H9 (cell line): ENCODE data around the gene NYAP1. TPM values are rescaled to one million over a fixed set of nuclear protein-coding genes. Genes with fewer than 3 reads are reported as not detected.

ENCODE experiments used
- DNase-seq: peaks from one replicate; pipeline ENCODE4 v3.0.0-alpha.2; 2017
- H2AFZ ChIP-seq: one replicate; pipeline ENCODE4 v1.6.1; 2013; ENCODE audit warnings: mild to moderate bottlenecking, low read length, control low read depth, moderate library complexity
- H2AK5ac ChIP-seq: 2 replicates; pipeline ENCODE4 v1.6.1; 2013; ENCODE audit warnings: low read length, control low read depth, mixed read lengths; ENCODE audit not compliant: insufficient read length
- H2BK120ac ChIP-seq: one replicate; pipeline ENCODE4 v1.6.1; 2013; ENCODE audit warnings: low read depth, mild to moderate bottlenecking, low read length, control low read depth, inconsistent platforms; ENCODE audit not compliant: poor library complexity, severe bottlenecking
- H2BK12ac ChIP-seq: 2 replicates; pipeline ENCODE4 v1.6.1; 2013; ENCODE audit warnings: low read length, control low read depth, mixed read lengths, low read depth; ENCODE audit not compliant: insufficient read length
- H2BK15ac ChIP-seq: 2 replicates; pipeline ENCODE4 v1.6.1; 2013; ENCODE audit warnings: low read depth, low read length, control low read depth
- H2BK20ac ChIP-seq: one replicate; pipeline ENCODE4 v1.6.1; 2013; ENCODE audit warnings: low read depth, mild to moderate bottlenecking, low read length, control low read depth, inconsistent platforms; ENCODE audit not compliant: poor library complexity, severe bottlenecking
- H2BK5ac ChIP-seq: 2 replicates; pipeline ENCODE4 v1.6.1; 2013; ENCODE audit warnings: low read length, control low read depth, mixed read lengths; ENCODE audit not compliant: insufficient read length
- H3K14ac ChIP-seq: 2 replicates; pipeline ENCODE4 v1.6.1; 2013; ENCODE audit warnings: low read length, control low read depth; ENCODE audit not compliant: insufficient read depth
- H3K18ac ChIP-seq: 2 replicates; pipeline ENCODE4 v1.6.1; 2013; ENCODE audit warnings: low read depth, mild to moderate bottlenecking, mixed read lengths, low read length, control low read depth; ENCODE audit not compliant: insufficient read length
- H3K23ac ChIP-seq: 2 replicates; pipeline ENCODE4 v1.6.1; 2013; ENCODE audit warnings: low read length, control low read depth, mixed read lengths, low read depth; ENCODE audit not compliant: insufficient read length
- H3K23me2 ChIP-seq: 2 replicates; pipeline ENCODE4 v1.6.1; 2013; ENCODE audit warnings: low read depth, mild to moderate bottlenecking, mixed read lengths, low read length, control low read depth; ENCODE audit not compliant: insufficient read length, poor library complexity, severe bottlenecking
- H3K27ac ChIP-seq: 2 replicates; pipeline ENCODE4 v1.5.1; 2013; ENCODE audit warnings: low read length, control low read depth, mixed read lengths, low read depth; ENCODE audit not compliant: insufficient read length
- H3K27me3 ChIP-seq: 2 replicates; pipeline ENCODE4 v1.6.1; 2013; ENCODE audit warnings: low read length, control low read depth, inconsistent platforms; ENCODE audit not compliant: insufficient read depth
- H3K4ac ChIP-seq: 2 replicates; pipeline ENCODE4 v1.6.1; 2013; ENCODE audit warnings: low read depth, mild to moderate bottlenecking, control low read depth, inconsistent platforms, low read length, moderate library complexity
- H3K4me1 ChIP-seq: 2 replicates; pipeline ENCODE4 v1.6.1; 2013; ENCODE audit warnings: low read length, control low read depth, inconsistent platforms; ENCODE audit not compliant: insufficient read depth
- H3K4me2 ChIP-seq: 2 replicates; pipeline ENCODE4 v1.6.1; 2013; ENCODE audit warnings: low read length, control low read depth, mixed read lengths; ENCODE audit not compliant: insufficient read length, insufficient read depth
- H3K56ac ChIP-seq: 2 replicates; pipeline ENCODE4 v1.6.1; 2013; ENCODE audit warnings: low read depth, mild to moderate bottlenecking, mixed read lengths, low read length, control low read depth; ENCODE audit not compliant: insufficient read length
- H3K79me1 ChIP-seq: 2 replicates; pipeline ENCODE4 v1.6.1; 2013; ENCODE audit warnings: low read depth, mild to moderate bottlenecking, moderate library complexity, low read length, control low read depth, inconsistent platforms; ENCODE audit not compliant: insufficient read depth, poor library complexity, severe bottlenecking
- H3K79me2 ChIP-seq: 2 replicates; pipeline ENCODE4 v1.6.1; 2013; ENCODE audit warnings: low read length, control low read depth, inconsistent platforms; ENCODE audit not compliant: insufficient read depth
- H3K9ac ChIP-seq: 2 replicates; pipeline ENCODE4 v1.6.1; 2013; ENCODE audit warnings: low read length, control low read depth, mixed read lengths; ENCODE audit not compliant: insufficient read length; ENCODE audit errors: extremely low read depth
- H3K9me3 ChIP-seq: one replicate; pipeline ENCODE4 v1.6.1; 2013; ENCODE audit warnings: low read depth, low read length, inconsistent platforms; ENCODE audit not compliant: control insufficient read depth
- H3T11ph ChIP-seq: one replicate; pipeline ENCODE4 v1.6.1; 2013; ENCODE audit warnings: mild to moderate bottlenecking, low read length, control low read depth, inconsistent platforms
- H4K20me1 ChIP-seq: one replicate; pipeline ENCODE4 v1.6.1; 2013; ENCODE audit not compliant: control insufficient read depth, insufficient read length, insufficient read depth
- H4K5ac ChIP-seq: 2 replicates; pipeline ENCODE4 v1.6.1; 2013; ENCODE audit warnings: low read depth, mild to moderate bottlenecking, mixed read lengths, low read length, control low read depth; ENCODE audit not compliant: insufficient read length
- H4K8ac ChIP-seq: replicated peaks from 2 replicates; pipeline ENCODE4 v1.6.1; 2013; ENCODE audit warnings: low read length, control low read depth, mixed read lengths, low read depth; ENCODE audit not compliant: insufficient read length
- H4K91ac ChIP-seq: 2 replicates; pipeline ENCODE4 v1.6.1; 2013; ENCODE audit warnings: low read depth, mild to moderate bottlenecking, moderate library complexity, mixed read lengths, low read length, control low read depth; ENCODE audit not compliant: insufficient read length
- H3K27ac Mint-ChIP-seq, 3 experiments: 2 replicates in 2 of 3; 3 replicates in 1 of 3; pipeline ENCODE4 v1.8.0; 2020 to 2021; ENCODE audit warnings: mixed read lengths in 3 of 3, mild to moderate bottlenecking in 1 of 3, moderate library complexity in 1 of 3
- H3K27me3 Mint-ChIP-seq: 2 replicates; pipeline ENCODE4 v1.8.0; 2021; ENCODE audit warnings: low read depth, mild to moderate bottlenecking, moderate library complexity, mixed read lengths
- H3K36me3 Mint-ChIP-seq, 3 experiments: 2 replicates in 2 of 3; 3 replicates in 1 of 3; pipeline ENCODE4 v1.8.0; 2020 to 2021; ENCODE audit warnings: low read depth in 3 of 3, mixed read lengths in 3 of 3; ENCODE audit not compliant: insufficient read depth in 1 of 3
- H3K4me1 Mint-ChIP-seq, 2 experiments: 2 replicates each; pipeline ENCODE4 v1.8.0; 2020; ENCODE audit warnings: mixed read lengths in 2 of 2
- H3K4me3 Mint-ChIP-seq, 2 experiments: 2 replicates in 1 of 2; 3 replicates in 1 of 2; pipeline ENCODE4 v1.8.0; 2020 to 2021; ENCODE audit warnings: mild to moderate bottlenecking in 2 of 2, mixed read lengths in 2 of 2, moderate library complexity in 1 of 2
- H3K9me3 Mint-ChIP-seq, 2 experiments: 2 replicates in 1 of 2; 3 replicates in 1 of 2; pipeline ENCODE4 v1.8.0; 2020; ENCODE audit warnings: mild to moderate bottlenecking in 2 of 2, mixed read lengths in 2 of 2, moderate library complexity in 1 of 2
- WGBS: extraction: QIAGEN DNeasy Blood & Tissue Kit; methylation state at CpG from one replicate; pipeline ENCODE4 v1.1.7; 2013; ENCODE audit warnings: missing lambda C conversion rate, low lambda C conversion rate, mixed read lengths; ENCODE audit not compliant: insufficient read length; ENCODE audit errors: extremely low coverage; 5-methylcytosine and 5-hydroxymethylcytosine counted together
- total RNA-seq: library from RNA; stranded (reverse); gene quantifications from 2 replicates; pipeline ENCODE4 v1.2.1, GENCODE V29; 2021
- TF ChIP-seq, protein P1 (sequence below): fragments of 200-600 bp; sonication (generic); conservative IDR thresholded peaks from 3 replicates; pipeline ENCODE4 v1.8.0; 2021; ENCODE audit warnings: antibody characterized with exemption, mild to moderate bottlenecking

The NYAP1 gene
- total RNA-seq, 1 experiment from 2014 or later = 3.2 TPM

DNA sequence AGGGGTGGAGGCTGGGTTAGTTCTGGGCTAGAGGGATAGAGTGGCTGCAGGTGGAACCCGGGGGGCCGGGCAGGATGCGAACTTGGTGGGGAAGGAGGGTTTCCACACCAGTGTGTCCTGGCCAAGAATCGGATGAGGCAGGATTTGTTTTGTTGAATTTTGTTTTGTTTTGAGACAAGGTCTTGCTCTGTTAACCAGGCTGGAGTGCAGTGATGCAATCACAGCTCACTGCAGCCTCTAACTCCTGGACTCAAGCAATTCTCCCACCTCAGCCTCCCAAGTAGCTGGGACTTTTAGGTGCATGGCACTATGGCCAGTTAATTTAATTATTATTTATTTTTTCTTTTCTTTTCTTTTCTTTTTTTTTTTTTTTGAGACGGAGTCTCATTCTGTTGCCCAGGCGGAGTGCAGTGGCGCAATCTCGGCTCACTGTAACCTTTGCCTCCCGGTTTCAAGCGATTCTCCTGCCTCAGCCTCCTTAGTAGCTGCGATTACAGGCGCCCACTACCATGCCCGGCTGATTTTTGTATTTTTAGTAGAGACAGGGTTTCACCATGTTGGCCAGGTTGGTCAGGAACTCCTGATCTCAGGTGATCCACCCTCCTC lies 34.4 kb upstream of the NYAP1 start:
- H3K23me2 ChIP-seq = no peaks in the 10 kb centered on the region

More for the DNA sequence above, 34.4 kb upstream of the NYAP1 start:
- Histone ChIP-seq H2AFZ (no peak overlapping the region), H2BK120ac (no peak overlapping the region), H3K14ac (no peak overlapping the region), H3K56ac (no peak overlapping the region), H3T11ph (no peak overlapping the region), H3K9ac (no peak overlapping the region), H4K8ac (no peak overlapping the region), H3K4me1 (no peaks in the 10 kb centered on the region), H3K18ac (no peak overlapping the region), H3K4ac (no peak overlapping the region), H4K91ac (no peak overlapping the region), H3K23ac (no peak overlapping the region), H2BK20ac (no peak overlapping the region), H2BK15ac (no peak overlapping the region), H4K5ac (no peak overlapping the region), H2BK5ac (no peak overlapping the region), H3K9me3 (no peaks in the 10 kb centered on the region), H2BK12ac (no peak overlapping the region), H3K79me1 (no peaks in the 10 kb centered on the region), H4K20me1 (no peaks in the 10 kb centered on the region), H3K27ac (no peak overlapping the region), H3K27me3 (no peaks in the 10 kb centered on the region), H3K79me2 (no peaks in the 10 kb centered on the region), H3K4me2 (no peak overlapping the region), H2AK5ac (no peak overlapping the region)
- Mint-ChIP-seq H3K9me3 (no peaks in the 10 kb centered on the region), H3K4me3 (no peak overlapping the region), H3K36me3 (no peaks in the 10 kb centered on the region), H3K27me3 (no peaks in the 10 kb centered on the region; the same call in 1 of the 2 replicates), H3K27ac (peak overlapping the region in 2 of 3 experiments; percentile 29 to 54; a peak in 1 of 7 replicates), H3K4me1 (peaks cover 4 to 14% of the 10 kb centered on the region in 2 experiments)
- TF ChIP-seq, protein P1, sequence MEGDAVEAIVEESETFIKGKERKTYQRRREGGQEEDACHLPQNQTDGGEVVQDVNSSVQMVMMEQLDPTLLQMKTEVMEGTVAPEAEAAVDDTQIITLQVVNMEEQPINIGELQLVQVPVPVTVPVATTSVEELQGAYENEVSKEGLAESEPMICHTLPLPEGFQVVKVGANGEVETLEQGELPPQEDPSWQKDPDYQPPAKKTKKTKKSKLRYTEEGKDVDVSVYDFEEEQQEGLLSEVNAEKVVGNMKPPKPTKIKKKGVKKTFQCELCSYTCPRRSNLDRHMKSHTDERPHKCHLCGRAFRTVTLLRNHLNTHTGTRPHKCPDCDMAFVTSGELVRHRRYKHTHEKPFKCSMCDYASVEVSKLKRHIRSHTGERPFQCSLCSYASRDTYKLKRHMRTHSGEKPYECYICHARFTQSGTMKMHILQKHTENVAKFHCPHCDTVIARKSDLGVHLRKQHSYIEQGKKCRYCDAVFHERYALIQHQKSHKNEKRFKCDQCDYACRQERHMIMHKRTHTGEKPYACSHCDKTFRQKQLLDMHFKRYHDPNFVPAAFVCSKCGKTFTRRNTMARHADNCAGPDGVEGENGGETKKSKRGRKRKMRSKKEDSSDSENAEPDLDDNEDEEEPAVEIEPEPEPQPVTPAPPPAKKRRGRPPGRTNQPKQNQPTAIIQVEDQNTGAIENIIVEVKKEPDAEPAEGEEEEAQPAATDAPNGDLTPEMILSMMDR = no peak
- WGBS = no CpG with 5 or more reads among the region's 13 CpGs
- no peak for DNase-seq
